Activated naive CD4-positive, alpha-beta T cell treated with anti-CD3 and anti-CD28 coated beads, Interleukin-2, amount 50 U/mL, for 24 hours (primary cell): ENCODE results near the gene ZNF804A.

Experiments
- H3K27ac Mint-ChIP-seq: one replicate; pipeline ENCODE4 v1.8.0; 2021; ENCODE audit warnings: mild to moderate bottlenecking, mixed read lengths
- H3K27me3 Mint-ChIP-seq: one replicate; pipeline ENCODE4 v1.8.0; 2021; ENCODE audit warnings: mixed read lengths
- H3K36me3 Mint-ChIP-seq: one replicate; pipeline ENCODE4 v1.8.0; 2021; ENCODE audit warnings: mixed read lengths
- H3K4me1 Mint-ChIP-seq: one replicate; pipeline ENCODE4 v1.8.0; 2021; ENCODE audit warnings: mixed read lengths
- H3K4me3 Mint-ChIP-seq: one replicate; pipeline ENCODE4 v1.8.0; 2021; ENCODE audit warnings: mild to moderate bottlenecking, mixed read lengths
- H3K9me3 Mint-ChIP-seq: one replicate; pipeline ENCODE4 v1.8.0; 2021; ENCODE audit warnings: mixed read lengths

ZNF804A gene

GRCh38 chr2:184598316-184599053 is at the start of gene ZNF804A:
ZNF804A (plus strand) TSS chr2:184598529; CDS start chr2:184598960, 431 bp downstream.
- Mint-ChIP-seq H3K4me3 (peak within 1 kb of the TSS; percentile 48), H3K4me1 (peaks cover 16% of the 10 kb centered on the region), H3K27me3 (peaks cover 39% of the 10 kb centered on the region), H3K27ac (no peak within 1 kb of the TSS), H3K36me3 (no peaks in the 10 kb centered on the region), H3K9me3 (no peaks in the 10 kb centered on the region)

DNA sequence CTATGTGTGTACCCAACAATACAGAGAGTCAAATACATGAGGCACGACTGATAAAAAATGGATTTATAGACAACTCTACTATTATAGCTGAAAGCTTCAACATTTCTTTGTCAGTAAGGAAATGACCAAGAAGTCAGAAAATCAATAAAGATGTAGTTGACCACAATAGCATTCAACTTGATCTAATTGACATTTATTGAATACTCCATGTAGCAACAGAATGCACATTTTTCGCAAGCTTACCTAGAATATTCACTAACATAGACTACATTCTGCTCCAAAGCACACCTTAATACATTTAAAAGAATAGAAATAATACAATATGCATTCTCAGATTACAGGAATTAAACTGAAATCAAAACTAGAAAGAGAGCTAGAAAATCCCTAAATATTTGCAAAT is 49.2 kb upstream of the ZNF804A start:
- Mint-ChIP-seq H3K27ac (no peak overlapping the region), H3K9me3 (no peaks in the 10 kb centered on the region), H3K4me1 (no peaks in the 10 kb centered on the region), H3K4me3 (no peak overlapping the region), H3K27me3 (no peaks in the 10 kb centered on the region), H3K36me3 (no peaks in the 10 kb centered on the region)

GRCh38 chr2:184551626-184552025 is 46.7 kb upstream of the ZNF804A start:
- Mint-ChIP-seq H3K27me3 (no peaks in the 10 kb centered on the region), H3K9me3 (no peaks in the 10 kb centered on the region), H3K27ac (no peak overlapping the region), H3K36me3 (no peaks in the 10 kb centered on the region), H3K4me3 (no peak overlapping the region), H3K4me1 (no peaks in the 10 kb centered on the region)

DNA sequence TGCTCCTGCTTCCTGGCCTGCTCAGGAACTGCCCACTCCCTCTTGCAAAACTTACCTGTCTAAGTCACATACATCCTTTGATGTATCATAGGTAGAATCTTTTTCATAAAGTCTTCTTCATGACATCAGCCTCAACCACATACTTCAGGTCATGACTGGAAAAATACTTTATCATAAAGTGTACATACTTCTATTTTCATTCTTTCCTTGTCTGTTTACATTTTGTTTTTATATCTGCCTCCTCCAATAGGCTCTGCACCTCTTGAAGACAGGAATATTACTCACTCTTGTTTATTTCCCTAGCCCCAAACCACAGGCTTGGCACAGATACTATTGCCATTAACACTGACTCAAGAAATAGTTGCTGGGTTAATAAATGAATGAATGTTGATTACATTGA is 43.6 kb upstream of the ZNF804A start:
- no peaks in the 10 kb centered on the region for H3K27me3 Mint-ChIP-seq
- no peaks in the 10 kb centered on the region for H3K36me3 Mint-ChIP-seq
- H3K4me1 Mint-ChIP-seq = no peaks in the 10 kb centered on the region

GRCh38 chr2:184555352-184555751 is 43.0 kb upstream of the ZNF804A start:
- no peaks in the 10 kb centered on the region for H3K9me3 Mint-ChIP-seq
- H3K4me1 Mint-ChIP-seq = no peaks in the 10 kb centered on the region
- no peak overlapping the region for H3K27ac Mint-ChIP-seq
- no peaks in the 10 kb centered on the region for H3K27me3 Mint-ChIP-seq
- no peak overlapping the region for H3K4me3 Mint-ChIP-seq
- no peaks in the 10 kb centered on the region for H3K36me3 Mint-ChIP-seq

More for the DNA sequence above, 43.6 kb upstream of the ZNF804A start:
- no peaks in the 10 kb centered on the region for H3K9me3 Mint-ChIP-seq
- H3K27ac Mint-ChIP-seq = no peak overlapping the region
- H3K4me3 Mint-ChIP-seq = no peak overlapping the region

- no peak overlapping the region for H3K4me3 Mint-ChIP-seq
- no peaks in the 10 kb centered on the region for H3K9me3 Mint-ChIP-seq
- H3K36me3 Mint-ChIP-seq = no peaks in the 10 kb centered on the region
- no peaks in the 10 kb centered on the region for H3K4me1 Mint-ChIP-seq
- H3K27ac Mint-ChIP-seq = no peak overlapping the region
- no peaks in the 10 kb centered on the region for H3K27me3 Mint-ChIP-seq
Measured at GRCh38 chr2:184556639-184557038, 41.7 kb upstream of the ZNF804A start.

- no peaks in the 10 kb centered on the region for H3K4me1 Mint-ChIP-seq
- H3K36me3 Mint-ChIP-seq = no peaks in the 10 kb centered on the region
- no peaks in the 10 kb centered on the region for H3K27me3 Mint-ChIP-seq
- no peak overlapping the region for H3K4me3 Mint-ChIP-seq
- H3K9me3 Mint-ChIP-seq = no peaks in the 10 kb centered on the region
- H3K27ac Mint-ChIP-seq = no peak overlapping the region
Measured at GRCh38 chr2:184558713-184559464, 39.4 kb upstream of the ZNF804A start.

DNA sequence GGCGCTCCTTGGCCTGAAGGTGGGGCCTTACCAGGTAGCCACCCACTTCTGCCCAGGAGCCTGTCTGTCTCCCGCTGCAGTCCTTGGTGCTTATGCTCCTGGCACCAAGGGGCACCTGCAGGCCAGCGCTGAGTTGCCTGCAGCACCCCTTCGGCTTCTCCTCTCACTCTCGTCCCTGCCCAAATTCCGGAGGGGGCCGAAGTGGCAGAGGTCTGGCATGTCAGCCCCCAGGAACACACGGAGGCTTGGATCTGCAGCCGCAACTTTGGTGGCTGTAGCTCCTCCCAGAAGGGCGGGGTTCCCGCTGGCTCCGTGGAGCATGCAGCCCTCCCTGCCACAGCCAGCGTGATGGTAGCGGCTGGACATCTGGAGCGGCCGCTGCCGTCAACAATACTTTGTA is 37.7 kb upstream of the ZNF804A start:
- Mint-ChIP-seq H3K27ac (no peak overlapping the region), H3K9me3 (no peaks in the 10 kb centered on the region), H3K36me3 (no peaks in the 10 kb centered on the region), H3K4me3 (no peak overlapping the region), H3K27me3 (no peaks in the 10 kb centered on the region), H3K4me1 (no peaks in the 10 kb centered on the region)

DNA sequence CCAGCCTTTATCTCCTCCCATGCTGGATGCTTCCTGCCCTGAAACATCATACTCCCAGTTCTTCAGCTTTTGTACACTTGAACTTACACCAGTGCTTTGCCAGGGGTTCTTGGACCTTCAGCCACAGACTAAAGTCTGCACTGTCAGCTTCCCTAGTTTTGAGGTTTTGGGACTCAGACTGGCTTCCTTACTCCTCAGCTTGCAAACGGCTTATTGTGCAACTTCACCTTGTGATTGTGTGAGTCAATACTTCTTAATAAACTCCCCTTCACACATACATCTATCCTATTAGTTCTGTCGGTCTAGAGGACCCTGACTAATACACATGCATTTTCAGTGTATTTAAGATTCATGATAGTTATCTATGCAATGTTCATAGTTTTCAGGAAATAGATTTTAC is 35.8 kb upstream of the ZNF804A start:
- H3K9me3 Mint-ChIP-seq = no peaks in the 10 kb centered on the region
- H3K27me3 Mint-ChIP-seq = no peaks in the 10 kb centered on the region
- no peaks in the 10 kb centered on the region for H3K4me1 Mint-ChIP-seq
- H3K4me3 Mint-ChIP-seq = no peak overlapping the region
- H3K27ac Mint-ChIP-seq = no peak overlapping the region
- no peaks in the 10 kb centered on the region for H3K36me3 Mint-ChIP-seq

DNA sequence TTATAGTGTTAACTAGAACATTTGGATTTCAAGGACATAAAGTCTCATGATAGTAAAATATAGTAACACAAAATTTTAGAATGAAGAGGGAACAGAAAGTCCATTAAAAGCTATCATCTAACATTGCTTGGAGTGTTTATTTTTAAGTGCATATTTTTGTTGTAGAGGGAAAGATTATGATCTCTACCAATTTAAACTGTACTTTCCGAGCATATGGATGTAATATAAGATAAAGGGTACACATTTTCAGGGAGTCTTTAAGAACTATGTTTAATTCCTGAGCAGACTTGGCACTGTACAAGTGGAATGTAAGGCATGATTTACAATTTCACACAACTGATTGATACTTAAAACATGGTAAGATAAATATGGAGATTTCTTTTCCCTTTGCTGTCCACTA is 34.2 kb upstream of the ZNF804A start:
- no peak overlapping the region for H3K27ac Mint-ChIP-seq
- no peak overlapping the region for H3K4me3 Mint-ChIP-seq
- no peaks in the 10 kb centered on the region for H3K9me3 Mint-ChIP-seq
- H3K4me1 Mint-ChIP-seq = no peaks in the 10 kb centered on the region
- H3K27me3 Mint-ChIP-seq = no peaks in the 10 kb centered on the region
- no peaks in the 10 kb centered on the region for H3K36me3 Mint-ChIP-seq

GRCh38 chr2:184566716-184567115 is 31.6 kb upstream of the ZNF804A start:
- Mint-ChIP-seq H3K27ac (no peak overlapping the region), H3K4me3 (no peak overlapping the region), H3K4me1 (no peaks in the 10 kb centered on the region), H3K27me3 (no peaks in the 10 kb centered on the region), H3K36me3 (no peaks in the 10 kb centered on the region), H3K9me3 (no peaks in the 10 kb centered on the region)

DNA sequence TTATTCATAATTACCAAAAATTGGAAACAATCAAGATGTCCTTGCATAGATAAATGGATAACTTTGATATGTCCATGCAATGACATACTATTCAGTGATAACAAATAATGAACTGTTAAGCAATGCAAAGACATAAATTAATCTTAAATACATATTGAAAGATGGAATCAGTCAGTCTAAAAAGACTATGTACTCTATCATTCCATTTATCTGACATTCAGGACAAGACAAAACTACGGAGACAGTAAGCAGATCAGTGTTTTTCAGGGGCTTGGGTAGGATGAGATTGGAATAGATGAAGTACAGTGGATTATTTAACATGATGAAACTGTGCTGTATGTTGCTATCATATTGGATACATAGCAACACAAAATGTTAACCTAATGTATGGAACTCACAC is 21.3 kb upstream of the ZNF804A start:
- Mint-ChIP-seq H3K27ac (no peak overlapping the region), H3K4me1 (no peaks in the 10 kb centered on the region), H3K9me3 (no peaks in the 10 kb centered on the region), H3K4me3 (no peak overlapping the region), H3K36me3 (no peaks in the 10 kb centered on the region), H3K27me3 (no peaks in the 10 kb centered on the region)

DNA sequence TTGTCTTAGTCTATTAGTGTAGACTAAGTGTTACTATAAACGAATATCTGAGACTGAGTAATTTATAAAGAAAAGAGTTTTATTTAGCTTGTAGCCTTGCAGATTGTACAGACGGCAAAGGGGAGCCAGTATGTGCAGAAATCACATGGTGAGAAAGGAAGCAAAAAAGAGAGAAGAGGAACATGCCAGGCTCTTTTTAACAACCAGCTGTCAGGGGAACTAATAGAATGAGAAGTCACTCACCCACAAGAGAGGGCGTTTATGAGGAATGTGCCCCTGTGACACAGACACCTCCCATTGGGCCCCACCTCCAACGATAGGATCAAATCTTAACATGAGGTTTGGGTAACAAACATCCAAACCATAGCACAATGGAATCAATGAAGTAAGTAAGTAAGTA is 20.6 kb upstream of the ZNF804A start:
- Mint-ChIP-seq H3K9me3 (no peaks in the 10 kb centered on the region), H3K4me3 (no peak overlapping the region), H3K36me3 (no peaks in the 10 kb centered on the region), H3K27me3 (no peaks in the 10 kb centered on the region), H3K27ac (no peak overlapping the region), H3K4me1 (no peaks in the 10 kb centered on the region)

GRCh38 chr2:184579226-184579625 is 19.1 kb upstream of the ZNF804A start:
- Mint-ChIP-seq H3K27me3 (no peaks in the 10 kb centered on the region), H3K4me1 (no peaks in the 10 kb centered on the region), H3K9me3 (no peaks in the 10 kb centered on the region), H3K27ac (no peak overlapping the region), H3K36me3 (no peaks in the 10 kb centered on the region), H3K4me3 (no peak overlapping the region)

DNA sequence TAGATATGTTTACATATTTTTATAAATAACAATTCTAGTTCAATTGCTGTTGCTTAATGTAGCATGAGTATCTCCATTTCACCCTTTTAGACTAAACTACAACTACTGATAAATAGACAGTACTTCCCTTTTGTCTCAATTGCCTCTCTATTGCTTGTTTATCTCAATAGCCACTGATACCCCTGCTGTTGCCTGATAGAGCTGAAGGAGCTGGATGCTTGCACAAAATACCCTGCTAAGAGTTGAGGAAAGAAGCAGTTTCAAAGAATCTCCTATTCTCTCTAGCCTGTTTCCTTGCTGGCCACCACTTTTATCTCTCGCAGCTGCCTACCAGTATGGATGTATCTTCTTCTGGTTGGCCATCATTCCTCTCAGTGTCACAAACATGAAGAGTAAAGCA is 16.9 kb upstream of the ZNF804A start:
- Mint-ChIP-seq H3K9me3 (no peaks in the 10 kb centered on the region), H3K27me3 (no peaks in the 10 kb centered on the region), H3K27ac (no peak overlapping the region), H3K4me1 (no peaks in the 10 kb centered on the region), H3K36me3 (no peaks in the 10 kb centered on the region), H3K4me3 (no peak overlapping the region)

GRCh38 chr2:184589261-184589660 is 9.1 kb upstream of the ZNF804A start:
- Mint-ChIP-seq H3K4me3 (no peak overlapping the region), H3K27me3 (peaks cover 2% of the 10 kb centered on the region), H3K9me3 (peaks cover 7% of the 10 kb centered on the region), H3K4me1 (no peaks in the 10 kb centered on the region), H3K27ac (no peak overlapping the region), H3K36me3 (no peaks in the 10 kb centered on the region)
